ENCODE results near the gene LACC1.

Gene LACC1
- 2.7 to 8.5 (median 3.3) reads per million in 4 experiments for total RNA-seq

- DNase-seq: peak; percentile 27
Measured at GRCh38 chr13:43879755-43880181, at the start of gene LACC1. TSS of gene LACC1 (plus strand) at chr13:43879904. CDS start at chr13:43880986, 1,082 bp downstream.

- no peak for DNase-seq
Measured at GRCh38 chr13:43830497-43830881, 49.2 kb upstream of the LACC1 start.

DNA sequence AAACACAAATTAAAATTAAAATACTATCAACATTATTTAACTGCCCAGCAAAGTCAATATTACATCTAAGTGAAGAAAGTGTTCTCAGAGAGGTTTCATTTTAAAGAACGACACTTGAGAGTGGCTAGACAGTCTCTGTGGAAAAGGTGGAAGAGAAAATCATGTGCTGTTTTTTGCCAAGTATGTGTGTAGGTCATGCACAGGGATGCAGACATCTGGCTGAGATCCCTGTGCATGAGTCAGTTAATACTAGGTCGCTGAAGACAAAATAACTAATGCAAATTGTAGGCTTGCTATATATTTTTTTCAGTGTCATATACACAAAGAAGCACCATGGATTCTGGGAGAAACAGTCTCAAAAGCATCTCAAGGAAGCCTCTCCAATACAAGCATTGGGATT is 48.6 kb upstream of the LACC1 start:
- no peak for DNase-seq

DNA sequence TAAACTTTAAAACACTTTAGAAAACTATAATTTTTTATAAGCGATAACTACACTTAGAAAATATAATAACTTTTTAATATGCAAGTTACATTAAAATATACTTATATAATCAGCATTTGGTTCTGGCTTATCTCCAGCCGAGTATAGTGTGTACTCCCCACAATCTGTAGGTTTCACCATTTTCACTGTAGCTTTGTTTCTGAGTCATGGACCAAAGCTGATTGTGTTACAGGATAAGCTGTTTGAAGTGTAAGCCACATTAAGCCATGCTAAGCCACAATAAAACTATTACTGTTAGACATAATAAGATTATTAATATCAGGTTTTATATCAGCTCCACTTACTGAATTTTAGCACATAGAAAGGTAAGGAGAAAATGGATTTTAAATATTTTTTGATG is 44.0 kb upstream of the LACC1 start:
- DNase-seq: no peak

- no peak for DNase-seq
Measured at GRCh38 chr13:43838909-43839308, 40.8 kb upstream of the LACC1 start.

DNA sequence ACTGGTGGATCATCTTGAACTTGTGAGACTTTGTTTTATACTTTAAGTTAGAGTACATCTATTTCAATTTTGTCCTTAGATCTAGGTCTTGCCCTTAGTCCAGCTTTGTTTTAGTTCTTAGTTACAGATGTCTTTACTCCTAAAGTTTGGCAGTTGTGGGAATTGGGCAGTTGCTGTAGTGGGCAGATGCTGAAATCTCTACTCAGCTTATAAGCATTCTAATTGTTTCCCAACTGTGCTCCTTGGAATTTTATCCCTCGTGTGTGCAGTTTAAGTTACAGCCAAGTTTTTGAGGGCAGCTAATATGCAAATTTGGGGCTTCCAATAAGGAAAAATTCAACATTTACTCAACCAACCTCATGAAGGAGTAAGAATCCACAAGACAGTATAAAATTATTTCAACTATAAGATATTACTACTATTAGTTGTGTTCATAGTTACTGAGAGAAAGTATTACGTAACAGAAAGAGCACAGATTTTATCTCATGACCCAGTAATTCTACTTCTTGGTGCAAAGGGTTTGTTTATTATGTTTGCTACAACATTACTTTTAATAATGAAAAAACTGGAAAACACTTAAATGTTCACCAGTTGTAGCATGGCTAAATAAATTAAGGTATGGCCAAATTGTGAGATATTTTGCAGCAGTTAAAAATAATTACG is 33.1 kb upstream of the LACC1 start:
- DNase-seq: no peak

DNA sequence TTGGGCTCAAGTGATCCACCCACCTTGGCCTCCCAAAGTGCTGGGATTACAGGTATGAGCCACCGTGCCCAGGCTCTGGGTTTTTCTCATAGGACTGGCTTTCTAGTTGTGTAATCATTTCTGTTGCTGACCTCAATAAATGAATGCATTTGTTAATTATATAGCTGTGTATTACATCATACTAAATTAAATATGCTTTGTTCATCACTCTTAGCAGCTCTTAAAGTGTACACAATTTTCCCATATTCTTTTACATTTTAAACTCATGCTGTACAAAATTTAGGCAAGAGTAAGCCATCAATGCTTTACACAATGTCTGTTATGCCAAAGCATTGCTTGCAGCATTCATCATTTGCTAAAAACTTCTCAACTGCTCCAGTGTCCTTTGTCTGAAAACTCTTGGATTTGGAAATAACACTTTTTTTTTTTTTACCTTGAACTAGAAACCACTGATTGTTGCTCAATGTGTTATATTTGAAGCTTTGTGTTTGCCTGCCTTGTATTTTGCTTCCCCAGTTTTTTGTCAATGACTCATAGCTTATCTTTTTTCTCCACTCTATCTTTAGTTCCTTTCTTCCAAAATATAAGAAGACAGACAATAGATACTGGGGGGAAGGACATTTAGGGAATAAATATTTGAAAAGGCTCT is 31.6 kb upstream of the LACC1 start:
- no peak for DNase-seq

- DNase-seq: no peak
Measured at GRCh38 chr13:43850873-43851272, 28.8 kb upstream of the LACC1 start.

- DNase-seq: no peak
Measured at GRCh38 chr13:43852923-43853404, 26.7 kb upstream of the LACC1 start.

- DNase-seq: no peak
Measured at GRCh38 chr13:43861863-43862262, 17.8 kb upstream of the LACC1 start.

- DNase-seq: no peak
Measured at GRCh38 chr13:43864921-43865320, 14.8 kb upstream of the LACC1 start.

DNA sequence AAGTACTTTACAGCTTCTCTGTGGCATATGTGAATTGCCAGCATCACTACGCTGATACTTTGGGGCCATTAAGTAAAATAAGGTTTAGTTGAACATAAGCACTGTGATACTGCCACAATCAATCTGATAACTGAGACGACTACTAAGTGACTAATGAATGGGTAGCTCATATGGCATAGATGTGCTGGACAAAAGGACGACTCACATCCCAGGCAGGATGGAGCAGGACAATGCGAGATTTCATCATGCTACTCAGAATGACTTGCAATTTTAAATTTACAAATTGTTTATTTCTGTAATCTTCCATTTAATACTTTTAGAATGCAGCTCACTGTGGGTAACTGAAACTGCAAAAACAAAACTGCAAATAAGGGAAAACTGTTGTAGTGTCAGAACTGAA is 13.8 kb upstream of the LACC1 start:
- no peak for DNase-seq

- no peak for DNase-seq
Measured at GRCh38 chr13:43872181-43872580, 7.5 kb upstream of the LACC1 start.

GRCh38 chr13:43874504-43875092 is 5.1 kb upstream of the LACC1 start:
- no peak for DNase-seq

- no peak for DNase-seq
Measured at GRCh38 chr13:43876366-43876765, 3.3 kb upstream of the LACC1 start.

- DNase-seq: no peak
Measured at GRCh38 chr13:43877326-43877725, 2.4 kb upstream of the LACC1 start.

DNA sequence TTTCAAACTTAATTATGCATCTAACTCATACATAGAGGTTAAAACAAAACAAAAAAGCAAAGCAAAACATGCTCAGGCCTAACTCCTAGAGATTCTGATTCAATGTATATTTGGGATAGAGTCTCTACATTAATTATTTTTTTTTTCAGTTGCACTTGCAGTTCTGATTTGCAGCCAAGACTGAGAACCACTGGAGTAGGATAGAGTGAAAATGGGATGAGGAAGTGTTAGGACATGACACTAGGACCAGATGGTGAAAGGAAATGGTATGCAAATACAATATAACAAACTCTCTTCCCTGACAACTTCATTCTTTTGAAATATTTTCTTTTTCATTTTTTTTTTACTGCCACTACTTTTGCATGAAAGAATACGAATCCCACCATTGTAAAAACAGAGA is 1.9 kb upstream of the LACC1 start:
- no peak for DNase-seq

DNA sequence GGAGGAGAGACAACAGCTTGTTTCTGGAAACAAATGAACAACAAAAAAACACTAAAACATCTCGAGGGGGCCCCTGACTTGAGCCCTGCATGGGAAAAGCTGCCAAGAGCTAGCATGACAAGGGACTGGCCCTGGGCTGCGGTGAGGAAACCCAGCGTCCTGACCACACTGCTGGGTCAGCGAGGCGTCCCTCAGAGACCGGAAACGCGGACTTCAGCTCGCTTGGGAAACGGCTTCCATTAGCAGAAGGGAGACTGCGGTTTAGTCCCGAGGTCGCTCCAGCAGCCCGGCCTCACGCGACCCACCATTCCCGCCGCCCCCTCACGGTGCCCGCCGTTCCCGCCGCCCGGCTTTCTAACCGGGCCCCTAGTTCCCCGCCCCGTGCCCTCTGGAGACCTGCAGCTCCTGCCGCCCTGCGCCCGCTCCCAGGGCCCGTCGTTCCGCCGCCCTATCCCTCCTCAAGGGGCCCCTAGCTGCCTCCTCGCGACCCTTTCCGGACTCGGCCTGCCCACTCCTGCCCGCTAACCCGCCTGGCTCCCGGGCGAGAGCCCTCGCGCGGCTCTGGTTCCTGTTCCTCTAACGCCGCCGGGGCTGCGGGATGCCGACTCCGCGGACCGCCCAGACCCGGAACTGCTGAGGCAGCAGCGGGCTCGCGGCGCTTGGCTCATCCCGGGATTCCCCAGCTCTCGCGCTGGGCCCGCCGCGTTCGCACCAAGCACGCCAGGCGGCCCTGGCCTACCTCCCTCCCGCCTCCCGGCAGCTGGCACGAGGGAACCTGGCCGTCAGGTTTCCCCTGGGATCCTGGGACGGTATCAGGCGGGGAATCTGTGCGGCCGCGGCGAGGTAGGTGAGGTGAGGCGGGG is 581 bp upstream of the LACC1 start, which contains the start of gene CCDC122:
Gene CCDC122, minus strand, starts transcription at position 849 of the 863 bp plus-strand sequence. CDS start 10,364 bp downstream, outside the sequence.
- peak; percentile 64 for DNase-seq

DNA sequence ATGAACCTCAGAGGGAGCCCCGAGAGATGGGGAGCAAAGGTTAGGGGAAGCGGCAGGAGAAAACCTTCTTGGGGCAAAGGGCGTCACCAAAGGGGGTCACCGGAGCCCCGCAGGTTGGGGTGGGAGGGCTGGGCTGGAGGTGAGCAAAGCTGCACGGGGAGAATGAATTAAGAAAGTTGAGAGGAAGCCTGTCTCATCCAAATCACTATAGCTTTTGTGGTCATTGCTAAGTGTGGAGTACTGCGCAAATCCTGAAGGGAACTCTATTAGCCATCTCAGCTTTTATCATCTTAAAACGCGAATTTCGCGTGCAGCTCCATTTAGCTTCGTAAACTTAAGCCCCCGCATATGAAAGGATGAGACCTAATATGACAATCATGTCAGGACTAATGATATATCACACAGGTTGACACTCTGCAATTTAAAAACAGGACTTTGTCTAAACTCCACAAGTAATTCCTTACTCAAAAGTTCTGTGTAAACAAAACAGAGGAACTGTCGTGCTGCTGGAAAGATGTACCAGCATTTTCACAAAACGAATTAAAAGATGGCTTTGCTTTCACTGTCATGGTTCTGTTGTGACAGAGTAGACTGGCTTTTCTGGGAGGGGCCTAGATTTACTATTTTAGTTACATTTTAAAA is 631 bp downstream of the LACC1 start:
- DNase-seq: no peak

- DNase-seq: no peak
Measured at GRCh38 chr13:43880926-43881325, 1.2 kb downstream of the LACC1 start.

DNA sequence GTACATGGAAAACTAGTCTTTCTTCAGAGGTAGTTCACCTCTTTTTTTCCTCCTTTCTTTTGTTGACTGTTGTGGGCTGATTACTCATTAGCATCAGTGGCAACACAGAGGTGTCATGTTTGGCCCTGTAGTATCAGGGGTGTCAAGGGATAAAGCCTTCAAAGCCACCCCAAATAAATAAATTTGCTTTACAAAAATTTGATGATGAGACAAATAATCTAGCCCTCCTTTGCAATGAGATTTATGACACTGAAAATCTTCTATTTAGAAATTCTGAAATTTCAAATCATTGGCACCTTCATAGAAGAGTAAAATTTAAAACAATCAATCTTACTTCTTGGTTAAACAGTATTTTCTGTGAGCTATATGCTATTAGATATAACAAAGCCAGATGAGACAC is 1.9 kb downstream of the LACC1 start:
- no peak for DNase-seq

DNA sequence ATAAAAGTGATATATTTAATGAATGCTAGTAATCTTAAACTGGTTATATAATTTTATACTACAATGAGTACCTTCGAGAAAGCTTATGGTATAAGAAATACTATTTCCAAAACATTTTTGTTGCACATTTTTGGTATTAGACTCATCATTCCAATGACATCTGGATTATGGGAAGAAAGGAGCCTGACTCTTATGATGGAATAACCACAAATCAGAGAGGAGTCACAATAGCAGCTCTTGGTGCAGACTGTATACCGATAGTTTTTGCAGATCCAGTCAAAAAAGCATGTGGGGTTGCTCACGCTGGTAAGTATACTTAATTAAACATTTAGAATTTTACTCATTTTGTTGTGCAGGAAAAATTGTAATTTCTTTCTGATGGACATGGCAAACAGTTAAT is 3.9 kb downstream of the LACC1 start:
- no peak for DNase-seq

Data from effector CD8-positive, alpha-beta T cell (primary cell).